Peyer's patch (tissue), 4 donors: ENCODE results near the gene TRIM26. TPM values are rescaled to one million over a fixed set of nuclear protein-coding genes. Genes with fewer than 3 reads are reported as not detected.
A peak's percentile ranks its signal among the peaks of the same experiment; 100 is the strongest.
"Not testable (repeated sequence)": the region's sequence is repeated elsewhere in the genome, so short reads cannot be mapped to it uniquely, and the experiment has no call there.

Experiments
- DNase-seq, 3 donors: peaks; one replicate each; pipeline ENCODE4 v3.0.0-alpha.2; 2017 to 2019
- H3K27ac ChIP-seq, 4 donors: fragments of 200-600 bp; sonication (generic); one replicate each; pipeline ENCODE4 v1.5.1; 2016 to 2019
- H3K27me3 ChIP-seq, 2 donors: fragments of 200-600 bp; sonication (generic); one replicate each; pipeline ENCODE4 v1.5.1; 2019
- H3K36me3 ChIP-seq, 3 donors: fragments of 200-600 bp; sonication (generic); one replicate each; pipeline ENCODE4 v1.5.1; 2016 to 2019
- H3K4me1 ChIP-seq, 4 donors: fragments of 200-600 bp; sonication (generic); one replicate each; pipeline ENCODE4 v1.5.1; 2016 to 2019
- H3K4me3 ChIP-seq, 4 donors: fragments of 200-600 bp; sonication (generic); 1 replicate in 3 of 4; 2 replicates in 1 of 4; pipeline ENCODE4 v1.5.1; 2016 to 2019; ENCODE audit warnings: mild to moderate bottlenecking in 1 of 4
- H3K9me3 ChIP-seq, 4 donors: fragments of 200-600 bp; sonication (generic); one replicate each; pipeline ENCODE4 v1.5.1; 2016 to 2019; ENCODE audit warnings: mild to moderate bottlenecking in 1 of 4
- CTCF ChIP-seq, 6 experiments: fragments of 450-650 bp in 4 of 6; fragments of 200-600 bp in 2 of 6; sonication (generic) in 1 of 6; IDR thresholded peaks; one replicate each; pipeline ENCODE4 v1.5.1; 2017 to 2019; ENCODE audit warnings: antibody characterized with exemption in 6 of 6, mild to moderate bottlenecking in 3 of 6, moderate library complexity in 1 of 6
- POLR2A ChIP-seq, 2 donors: fragments of 450-650 bp; IDR thresholded peaks; one replicate each; pipeline ENCODE4 v1.5.1; 2017; ENCODE audit warnings: antibody characterized with exemption in 2 of 2, mild to moderate bottlenecking in 2 of 2, moderate library complexity in 2 of 2
- total RNA-seq, 4 donors: library from RNA; depleted of rRNA; stranded (reverse); fragments of >200 nt; gene quantifications; one replicate each; pipeline ENCODE4 v1.1.0, GENCODE V29; 2016

The TRIM26 gene
- total RNA-seq, 4 donors from 2014 or later: 65.9 to 175 (median 90.5) TPM

- no peaks in the 10 kb centered on the region for H3K36me3 ChIP-seq
- H3K27me3 ChIP-seq: no peaks in the 10 kb centered on the region
- H3K9me3 ChIP-seq: peaks cover 0 to 6% (median 0%) of the 10 kb centered on the region in 4 donors
- TF ChIP-seq CTCF (IDR thresholded peaks at IDR 0.05): no peak
- no peak overlapping the region for H3K4me3 ChIP-seq
- DNase-seq: no peak
- no peak overlapping the region for H3K27ac ChIP-seq
- no peaks in the 10 kb centered on the region for H3K4me1 ChIP-seq
These were observed 14.1 kb upstream of the TRIM26 start for GRCh38 chr6:30227242-30227722.

- H3K4me1 ChIP-seq: no peaks in the 10 kb centered on the region
- TF ChIP-seq CTCF (IDR thresholded peaks at IDR 0.05) (no peak), POLR2A (IDR thresholded peaks at IDR 0.05) (no peak)
These were observed 10.1 kb upstream of the TRIM26 start for GRCh38 chr6:30223339-30223738.

GRCh38 chr6:30221956-30222355, 8.8 kb upstream of the TRIM26 start:
- H3K36me3 ChIP-seq, H3K27me3 ChIP-seq, H3K4me3 ChIP-seq, H3K4me1 ChIP-seq, DNase-seq, H3K27ac ChIP-seq, H3K9me3 ChIP-seq: not testable (repeated sequence)

More at GRCh38 chr6:30223339-30223738, 10.1 kb upstream of the TRIM26 start:
- H3K36me3 ChIP-seq: no peaks in the 10 kb centered on the region
- no peak overlapping the region for H3K27ac ChIP-seq
- no peak for DNase-seq
- no peak overlapping the region for H3K4me3 ChIP-seq
- peaks cover 0 to 6% (median 0%) of the 10 kb centered on the region in 4 donors for H3K9me3 ChIP-seq
- no peaks in the 10 kb centered on the region for H3K27me3 ChIP-seq

GRCh38 chr6:30221395-30221794, 8.2 kb upstream of the TRIM26 start:
- H3K36me3 ChIP-seq, H3K4me1 ChIP-seq, H3K4me3 ChIP-seq, DNase-seq, H3K9me3 ChIP-seq, H3K27me3 ChIP-seq, H3K27ac ChIP-seq: not testable (repeated sequence)

- Histone ChIP-seq H3K36me3 (no peaks in the 10 kb centered on the region), H3K27me3 (no peaks in the 10 kb centered on the region), H3K27ac (no peak overlapping the region), H3K4me3 (no peak overlapping the region), H3K4me1 (peaks cover 0 to 4% (median 0%) of the 10 kb centered on the region in 4 donors), H3K9me3 (peaks cover 0 to 6% (median 0%) of the 10 kb centered on the region in 4 donors)
- peak in 2 of 3 donors; percentile 60 to 80 for DNase-seq
- TF ChIP-seq POLR2A (IDR thresholded peaks at IDR 0.05): no peak
- TF ChIP-seq CTCF (IDR thresholded peaks at IDR 0.05): peak; percentile 74 to 88 (median 84)
These were observed 6.0 kb upstream of the TRIM26 start for GRCh38 chr6:30219244-30219643.

GRCh38 chr6:30216096-30216495, 2.9 kb upstream of the TRIM26 start:
- DNase-seq: no peak
- TF ChIP-seq CTCF (IDR thresholded peaks at IDR 0.05): no peak
- no peak for TF ChIP-seq POLR2A (IDR thresholded peaks at IDR 0.05)
- no peak overlapping the region for H3K27ac ChIP-seq
- H3K9me3 ChIP-seq: no peaks in the 10 kb centered on the region
- no peaks in the 10 kb centered on the region for H3K27me3 ChIP-seq
- H3K4me3 ChIP-seq: no peak overlapping the region
- peaks cover 0 to 15% (median 10%) of the 10 kb centered on the region in 4 donors for H3K4me1 ChIP-seq
- no peaks in the 10 kb centered on the region for H3K36me3 ChIP-seq

- peaks cover 0 to 24% (median 14%) of the 10 kb centered on the region in 4 donors for H3K4me1 ChIP-seq
- no peaks in the 10 kb centered on the region for H3K9me3 ChIP-seq
- no peak for TF ChIP-seq POLR2A (IDR thresholded peaks at IDR 0.05)
- no peak for TF ChIP-seq CTCF (IDR thresholded peaks at IDR 0.05)
- H3K4me3 ChIP-seq: peak overlapping the region; percentile 71 to 92 (median 78)
- H3K27ac ChIP-seq: peak overlapping the region; percentile 96 to 100 (median 96)
- DNase-seq: no peak
- no peaks in the 10 kb centered on the region for H3K27me3 ChIP-seq
- H3K36me3 ChIP-seq: no peaks in the 10 kb centered on the region
These were observed 1.4 kb upstream of the TRIM26 start for GRCh38 chr6:30214657-30214982.
